ENCODE data around the gene CMTM4.
"Not testable (repeated sequence)": the region's sequence is repeated elsewhere in the genome, so short reads cannot be mapped to it uniquely, and the experiment has no call there.

CMTM4 gene

DNA sequence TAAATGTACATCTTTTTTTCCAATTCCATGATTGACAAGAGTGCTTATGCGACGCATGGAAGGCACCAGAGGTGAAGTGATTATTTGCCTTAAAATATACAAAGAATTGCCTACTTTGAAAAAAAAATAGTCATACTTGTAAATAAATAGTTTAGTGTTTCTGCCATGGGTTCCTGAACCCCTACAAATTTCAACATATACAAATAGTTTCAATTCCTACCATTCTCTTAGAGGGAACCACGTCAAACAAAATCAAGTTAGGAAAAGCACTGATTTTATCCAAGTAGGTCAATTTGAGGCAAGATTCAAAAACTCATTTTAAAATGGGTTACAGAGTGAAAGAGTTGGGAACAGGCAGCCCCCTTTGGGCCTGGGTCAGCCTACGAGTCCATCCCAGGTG is 80.4 kb downstream of the CMTM4 start:
- no peak for DNase-seq (ENCODE audit: low read depth)

DNA sequence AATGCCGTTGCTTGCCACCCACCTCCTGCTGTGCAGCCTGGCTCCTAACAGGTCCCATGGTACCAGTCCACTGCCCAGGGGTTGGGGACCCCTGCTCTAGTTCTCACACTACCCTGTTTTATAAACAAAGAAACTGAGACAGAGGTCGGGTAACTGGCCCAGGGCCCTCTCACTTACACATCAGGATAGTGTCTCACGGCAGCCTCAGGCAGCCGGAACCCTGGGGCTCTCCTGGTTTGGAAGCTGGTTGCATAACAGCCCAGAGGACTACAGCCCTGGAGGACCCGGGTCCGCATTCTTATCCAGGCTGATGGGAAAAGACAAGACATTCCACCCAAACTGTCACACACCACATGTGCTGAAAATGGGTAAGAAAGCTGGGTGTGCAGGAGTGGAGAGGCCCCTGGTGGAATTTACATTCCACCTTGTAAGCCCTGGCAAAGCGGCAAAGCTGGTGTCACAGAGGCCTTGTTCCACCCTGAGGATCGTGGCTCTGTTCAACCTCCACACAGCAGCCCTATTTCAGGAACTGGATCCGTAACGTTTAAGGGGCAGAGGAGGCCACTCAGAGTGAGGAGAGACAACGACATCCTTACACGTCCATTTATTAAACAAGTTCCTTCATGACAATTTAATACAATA is 82.3 kb downstream of the CMTM4 start:
- no peak for DNase-seq (ENCODE audit: low read depth)

DNA sequence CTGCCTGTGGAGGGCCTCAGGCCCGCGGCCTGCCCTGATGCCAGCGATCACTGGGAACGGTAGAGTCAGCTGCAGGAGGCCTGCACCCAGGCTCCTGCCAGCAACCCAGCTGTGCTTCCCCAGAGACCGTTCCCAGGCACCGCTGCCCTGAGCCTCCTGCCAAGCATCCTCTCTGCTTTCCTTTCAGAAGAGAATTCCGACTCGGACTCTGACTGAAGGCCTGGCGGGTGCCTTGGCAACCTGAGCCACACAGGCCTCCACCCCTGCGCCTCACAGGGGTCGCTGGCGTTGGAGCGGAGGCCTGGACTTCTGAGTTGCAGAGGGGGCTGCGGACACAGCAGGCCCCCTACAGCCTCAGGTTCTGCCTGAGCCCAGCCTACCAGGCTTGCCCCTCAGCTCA is 84.1 kb downstream of the CMTM4 start:
- DNase-seq (ENCODE audit: low read depth), result no peak

DNA sequence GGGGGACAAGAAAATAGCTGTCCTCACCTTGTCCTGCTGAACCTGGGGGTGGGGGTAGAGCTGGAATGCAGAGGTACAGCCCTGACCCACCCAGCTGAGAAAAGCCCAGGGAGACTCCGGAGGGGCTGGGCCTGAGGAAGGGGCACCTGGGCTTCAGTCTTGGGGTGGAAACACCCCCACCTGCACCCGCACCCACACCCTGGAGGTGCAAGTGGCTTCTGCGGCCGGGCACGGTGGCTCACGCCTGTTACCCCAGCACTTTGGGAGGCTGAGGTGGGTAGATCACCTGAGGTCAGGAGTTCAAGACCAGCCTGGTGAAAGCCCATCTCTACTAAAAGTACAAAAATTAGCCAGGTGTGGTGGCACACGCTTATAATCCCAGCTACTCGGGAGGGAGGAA is 84.6 kb downstream of the CMTM4 start:
- DNase-seq (ENCODE audit: low read depth), result not testable (repeated sequence)

DNA sequence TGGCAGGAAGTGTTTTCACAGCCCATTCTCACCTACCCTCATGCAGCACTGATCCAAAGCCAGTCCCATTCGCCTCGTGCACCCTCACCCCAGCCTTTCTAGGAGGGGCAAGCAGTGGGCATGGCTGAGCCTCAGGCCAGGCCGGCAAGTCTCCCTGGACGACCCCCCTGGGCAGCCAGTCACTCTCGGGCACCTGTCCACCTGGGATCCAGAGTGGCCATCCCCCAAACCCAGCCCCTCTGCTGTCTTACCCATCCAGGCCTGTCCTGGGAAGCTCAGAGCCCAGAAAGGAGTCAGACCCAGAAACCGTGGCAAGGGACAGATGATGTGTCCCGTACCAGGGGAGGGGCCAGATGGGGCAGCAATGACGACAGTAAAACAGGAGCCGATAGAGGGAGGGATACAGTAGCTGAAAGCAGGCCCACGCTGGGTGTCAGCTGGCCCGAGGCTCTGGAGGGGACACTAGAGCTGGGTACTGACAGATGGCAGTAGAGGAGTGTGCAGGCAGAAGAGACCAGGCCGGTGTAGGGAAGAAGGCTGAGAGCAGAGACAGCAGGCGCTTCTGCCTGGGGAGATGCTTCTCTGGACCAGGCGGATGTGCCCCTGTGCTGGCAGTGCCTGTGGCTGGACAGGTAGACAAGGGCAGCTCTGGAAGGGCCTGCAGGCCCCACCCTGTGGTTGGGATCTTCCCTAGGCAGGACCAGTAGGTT is 86.3 kb downstream of the CMTM4 start:
- no peak for DNase-seq (ENCODE audit: low read depth)

DNA sequence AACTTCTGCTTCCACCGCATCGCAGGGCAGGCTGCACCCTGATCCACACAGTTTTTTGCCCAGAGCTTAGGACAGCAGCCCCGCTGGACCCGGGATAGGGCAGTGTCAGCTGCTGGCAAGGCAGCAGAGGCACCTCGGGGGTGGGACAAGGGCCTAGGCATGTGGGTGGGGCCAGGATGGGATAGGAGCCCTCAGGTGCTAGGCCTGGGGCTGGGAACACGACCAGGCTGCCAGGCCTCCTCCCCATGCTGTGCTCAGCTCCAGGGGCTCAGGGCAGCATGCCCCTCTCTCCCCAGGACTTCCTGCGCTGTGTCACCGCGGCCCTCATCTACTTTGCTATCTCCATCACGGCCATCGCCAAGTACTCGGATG is 87.4 kb downstream of the CMTM4 start:
- no peak for DNase-seq (ENCODE audit: low read depth)

DNA sequence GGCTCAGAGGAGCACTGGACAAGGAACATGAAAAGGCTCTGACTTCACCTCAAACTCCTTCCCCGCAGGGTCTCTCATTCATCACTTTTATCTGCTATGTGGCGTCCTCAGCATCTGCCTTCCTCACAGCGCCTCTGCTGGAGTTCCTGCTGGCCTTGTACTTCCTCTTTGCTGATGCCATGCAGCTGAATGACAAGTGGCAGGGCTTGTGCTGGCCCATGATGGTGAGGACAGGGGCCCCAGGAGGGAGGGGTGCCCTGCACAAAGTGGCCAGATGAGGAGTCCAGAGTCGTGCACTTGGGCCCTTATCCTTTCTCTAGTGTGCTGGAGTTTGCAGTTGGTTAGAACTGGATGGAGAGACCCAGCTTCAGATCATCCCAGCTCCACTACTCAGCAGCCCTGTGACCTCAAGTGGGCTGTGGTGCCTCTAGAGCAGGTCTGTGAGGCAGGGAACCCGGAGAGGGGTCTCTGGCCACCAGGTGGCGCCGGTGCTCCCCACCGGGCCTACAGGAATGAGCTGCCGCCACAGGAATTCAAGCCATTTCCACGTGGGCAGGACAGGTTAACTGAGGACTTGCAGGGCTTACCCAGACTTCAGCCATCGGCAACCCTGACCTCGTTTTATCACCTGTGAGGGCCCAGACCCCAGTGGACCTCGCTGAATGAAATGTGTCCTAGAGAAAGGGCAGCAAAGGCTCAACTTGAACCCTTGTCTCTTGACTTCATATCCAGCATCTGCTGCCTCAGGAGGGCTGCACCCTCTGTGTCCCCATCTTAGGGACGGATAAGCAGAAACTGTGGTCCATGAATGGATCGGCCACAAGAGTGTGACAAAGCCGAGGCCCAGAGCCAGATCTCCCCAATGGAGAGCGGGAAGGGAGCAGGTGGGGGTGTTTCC is 88.1 kb downstream of the CMTM4 start:
- no peak for DNase-seq (ENCODE audit: low read depth)

DNA sequence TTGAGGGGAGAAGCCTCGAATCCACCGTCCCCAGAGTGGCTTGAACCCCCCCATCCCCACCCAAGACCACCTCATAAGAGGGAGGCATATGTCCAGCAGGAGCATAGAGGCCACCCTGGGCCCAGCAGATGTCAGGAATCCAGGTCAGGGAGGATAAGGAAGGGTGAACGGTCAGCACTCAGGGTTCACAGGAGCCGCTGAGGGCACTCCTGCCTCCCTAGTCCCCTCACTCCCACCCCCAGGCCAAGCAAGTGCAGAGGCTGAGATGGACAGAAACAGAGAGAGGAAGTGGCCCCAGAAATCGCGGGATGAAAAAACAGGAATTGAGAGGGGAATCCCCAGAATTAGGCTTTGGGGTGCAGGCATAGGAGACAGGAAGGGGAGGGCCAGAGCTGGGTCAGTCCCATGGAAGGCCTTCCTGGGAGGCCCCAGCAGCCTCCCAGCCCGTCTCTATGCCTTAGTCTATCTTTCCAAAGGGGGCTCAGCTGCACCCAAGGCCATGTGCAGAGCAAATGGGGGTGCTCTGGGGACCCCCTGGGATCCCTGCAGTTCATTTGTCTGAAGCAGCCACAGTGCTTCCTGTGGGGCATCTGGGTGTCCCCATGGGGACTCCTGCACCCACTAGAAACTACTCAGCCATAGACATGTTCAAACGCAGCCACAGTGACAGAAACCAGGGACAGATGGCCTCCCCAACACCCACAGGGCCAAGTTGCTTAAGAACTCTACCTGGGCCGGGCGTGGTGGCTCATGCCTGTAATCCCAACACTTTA is 90.4 kb downstream of the CMTM4 start:
- no peak for DNase-seq (ENCODE audit: low read depth)

DNA sequence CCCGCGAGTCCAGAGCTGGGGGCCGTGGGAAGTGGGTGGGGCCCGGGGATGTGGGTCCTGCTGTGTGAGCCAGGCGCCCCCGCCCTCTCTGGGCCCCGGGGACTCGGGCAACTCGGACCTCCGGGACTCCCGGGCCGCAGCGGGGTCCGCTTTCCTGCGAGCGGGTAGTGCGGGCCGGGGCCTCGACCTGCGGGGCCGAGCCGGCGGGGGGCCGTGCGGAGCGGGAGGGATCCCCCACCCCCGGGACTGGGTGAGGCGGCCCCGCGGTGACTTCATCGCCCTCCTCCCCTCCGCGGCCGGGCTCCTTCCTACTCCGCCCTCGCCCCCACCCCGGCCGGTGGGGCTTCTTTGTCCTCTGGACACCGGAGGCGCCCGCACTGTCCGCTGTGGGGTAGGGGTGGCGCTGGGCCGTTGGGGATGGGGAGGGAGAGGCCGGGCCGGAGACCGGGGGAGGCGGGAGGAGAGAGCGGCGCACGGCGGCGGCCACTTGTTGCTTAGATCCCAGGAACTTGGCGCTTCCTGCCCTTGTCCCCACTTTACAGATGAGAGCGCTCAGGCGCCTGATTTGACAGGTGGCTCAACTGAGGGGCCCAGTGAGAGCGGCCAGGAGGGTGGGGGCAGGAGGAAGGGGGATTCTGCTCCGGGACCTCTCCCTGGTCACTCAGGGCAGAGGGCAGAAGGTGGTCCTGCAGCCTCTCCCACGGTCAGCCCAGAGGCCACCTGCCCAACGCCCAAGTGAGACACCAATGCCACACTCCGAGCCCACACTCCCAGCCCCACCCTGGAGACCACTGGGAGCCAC is 91.2 kb downstream of the CMTM4 start:
- no peak for DNase-seq (ENCODE audit: low read depth)

DNA sequence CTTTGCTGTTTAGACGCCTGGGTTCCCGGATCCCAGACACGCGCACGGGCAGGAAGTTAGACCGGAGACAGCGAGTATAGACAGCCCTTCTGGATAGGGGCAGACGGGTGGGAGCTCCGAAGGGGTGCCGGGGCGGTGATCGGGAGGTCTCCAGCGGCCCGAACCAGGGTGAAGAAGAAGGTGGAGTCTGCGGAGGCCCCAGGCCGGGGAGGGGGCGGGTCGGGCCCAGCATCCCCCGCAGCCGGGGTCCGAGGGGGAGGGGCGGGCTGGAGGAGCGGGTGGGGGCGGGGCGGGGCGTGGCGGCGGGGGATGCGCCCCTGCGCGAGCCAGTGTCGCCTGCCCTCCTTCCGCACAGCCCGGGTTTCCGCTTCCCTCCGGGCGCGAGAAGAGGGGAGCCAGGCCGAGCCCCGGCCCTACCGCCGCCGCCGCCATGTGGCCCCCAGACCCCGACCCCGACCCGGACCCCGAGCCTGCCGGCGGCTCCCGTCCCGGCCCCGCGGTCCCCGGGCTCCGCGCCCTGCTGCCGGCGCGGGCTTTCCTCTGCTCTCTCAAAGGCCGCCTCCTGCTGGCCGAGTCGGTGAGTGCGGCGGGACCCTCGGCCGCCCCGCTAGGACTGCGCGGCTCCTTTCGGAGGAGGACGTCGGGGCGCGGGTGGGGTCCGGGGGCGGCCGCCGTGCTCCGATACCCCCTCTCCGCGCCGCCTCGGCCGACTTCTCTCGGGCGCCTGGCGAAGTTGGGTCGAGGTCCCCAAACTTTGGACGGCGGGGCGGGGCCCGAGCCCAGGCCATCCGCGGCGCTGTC is 92.0 kb downstream of the CMTM4 start, which contains the start of gene CMTM3:
TSS of gene CMTM3 (plus strand) at position 329 of the 801 bp plus-strand sequence. CDS start at position 431, 102 bp downstream.
- no peak for DNase-seq (ENCODE audit: low read depth)

DNA sequence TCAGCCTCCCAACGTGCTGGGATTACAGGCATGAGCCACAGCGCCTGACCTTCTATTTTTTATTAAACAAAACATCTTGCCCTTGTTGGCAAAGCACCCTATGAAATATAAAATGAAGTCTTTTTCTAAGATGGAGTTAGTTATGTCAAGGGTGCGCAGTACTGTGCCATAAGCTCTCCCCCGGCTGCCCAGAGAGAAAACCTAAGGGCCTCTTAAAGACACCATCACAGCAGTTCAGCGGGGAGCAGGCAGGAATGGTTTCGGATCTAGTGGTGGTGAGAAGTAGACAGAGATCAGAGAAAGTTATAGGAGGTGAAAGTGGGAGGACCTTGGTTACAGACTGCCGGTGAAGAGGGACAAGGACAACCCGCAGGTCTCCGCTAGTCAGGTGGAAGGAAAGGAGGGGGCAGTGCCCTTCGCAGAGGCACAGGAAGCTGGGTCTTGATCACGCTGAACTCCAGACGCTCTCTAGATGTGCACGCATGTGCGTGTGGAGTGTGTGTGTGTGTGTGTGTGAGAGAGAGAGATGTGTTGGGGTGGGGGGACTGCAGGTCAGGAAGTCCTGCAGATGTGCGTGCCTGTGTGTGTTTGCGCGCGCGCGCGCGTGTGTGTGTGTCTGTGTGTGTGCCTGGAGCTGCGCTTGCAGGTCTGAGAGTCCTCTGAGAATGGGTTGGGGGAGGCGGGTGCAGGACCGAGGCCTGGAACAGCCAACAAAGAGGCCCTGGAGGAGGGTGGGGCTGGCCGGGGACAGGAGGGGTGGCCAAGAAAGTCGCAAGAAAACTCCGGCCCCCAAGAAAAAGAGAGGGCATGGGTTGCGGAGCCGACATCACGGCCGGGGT is 92.8 kb downstream of the CMTM4 start:
- no peak for DNase-seq (ENCODE audit: low read depth)

DNA sequence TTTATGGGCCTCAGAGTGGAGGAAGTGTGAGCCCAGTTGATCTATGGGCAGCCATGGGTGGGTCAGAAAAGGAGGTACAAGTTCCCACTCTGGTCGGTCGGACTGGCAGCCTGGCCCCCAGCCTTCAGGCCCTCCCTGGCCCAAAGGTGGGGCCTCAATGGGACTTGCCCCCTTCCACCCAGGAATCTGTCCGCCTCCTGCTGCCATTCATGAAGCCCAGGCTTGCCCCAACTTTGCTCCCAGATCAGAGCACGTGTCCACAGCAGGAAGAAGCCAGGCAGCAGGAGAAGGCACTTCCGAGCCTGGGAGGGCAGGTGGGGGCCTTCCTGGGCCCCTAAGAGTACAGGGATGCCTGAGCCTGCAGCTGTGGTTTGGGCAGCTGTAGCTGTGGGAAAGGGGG is 95.1 kb downstream of the CMTM4 start:
- DNase-seq (ENCODE audit: low read depth), result no peak

DNA sequence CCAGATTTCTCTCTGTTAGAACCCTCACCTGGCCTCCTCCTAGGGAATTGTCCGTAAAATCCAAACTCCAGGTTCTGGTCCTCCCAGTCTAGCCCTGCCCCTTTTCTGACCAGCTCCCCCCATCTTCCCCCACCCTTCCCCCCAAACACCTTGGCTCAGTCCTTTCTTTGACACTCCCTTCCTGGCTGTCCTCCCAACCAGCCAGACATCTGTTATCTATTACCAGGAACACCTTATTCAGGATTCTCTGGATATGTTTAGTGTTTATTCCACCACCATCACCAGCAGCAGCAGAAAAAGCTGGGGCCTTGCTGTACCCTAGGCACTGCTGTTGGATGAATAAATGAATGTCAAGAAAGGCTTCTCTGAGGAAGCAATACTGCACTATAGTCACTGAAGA is 96.1 kb downstream of the CMTM4 start:
- no peak for DNase-seq (ENCODE audit: low read depth)

DNA sequence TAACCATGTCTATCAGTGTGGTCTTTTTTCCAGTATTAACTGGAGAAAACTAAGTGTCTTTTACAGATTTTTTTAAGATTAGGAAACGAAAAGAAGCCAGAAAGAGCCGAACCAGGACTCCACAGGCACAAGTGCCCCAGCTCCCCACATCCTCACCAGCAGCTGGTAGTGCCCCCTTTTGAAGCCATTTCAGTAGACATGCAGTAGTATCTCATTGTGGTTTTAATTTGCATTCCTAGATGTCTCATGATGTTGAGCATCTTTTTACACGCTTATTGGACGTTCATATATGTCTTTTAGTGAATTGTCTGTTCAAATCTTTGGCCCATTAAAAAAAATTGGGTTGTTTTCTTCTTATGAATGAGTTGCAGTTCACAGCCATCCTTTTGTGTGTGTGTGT is 96.8 kb downstream of the CMTM4 start:
- no peak for DNase-seq (ENCODE audit: low read depth)

DNA sequence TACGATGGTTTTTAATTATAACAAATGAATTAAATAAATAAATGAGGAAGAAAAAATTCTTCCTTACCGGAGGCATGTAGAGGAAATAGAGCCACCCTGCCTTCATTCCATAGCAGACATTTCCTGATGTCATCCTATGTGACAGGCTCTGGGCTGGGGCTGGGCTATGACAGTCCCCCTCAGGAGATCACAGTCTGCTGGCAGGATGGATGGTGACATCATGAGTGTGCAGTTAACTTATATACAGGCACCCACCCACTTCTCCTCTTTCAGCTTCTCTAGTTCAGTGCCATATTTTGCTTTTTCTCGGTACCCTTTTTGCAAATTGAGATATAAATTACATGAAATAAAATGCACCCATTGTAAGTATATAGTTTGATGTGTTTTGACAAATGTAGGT is 98.4 kb downstream of the CMTM4 start:
- no peak for DNase-seq (ENCODE audit: low read depth)

DNA sequence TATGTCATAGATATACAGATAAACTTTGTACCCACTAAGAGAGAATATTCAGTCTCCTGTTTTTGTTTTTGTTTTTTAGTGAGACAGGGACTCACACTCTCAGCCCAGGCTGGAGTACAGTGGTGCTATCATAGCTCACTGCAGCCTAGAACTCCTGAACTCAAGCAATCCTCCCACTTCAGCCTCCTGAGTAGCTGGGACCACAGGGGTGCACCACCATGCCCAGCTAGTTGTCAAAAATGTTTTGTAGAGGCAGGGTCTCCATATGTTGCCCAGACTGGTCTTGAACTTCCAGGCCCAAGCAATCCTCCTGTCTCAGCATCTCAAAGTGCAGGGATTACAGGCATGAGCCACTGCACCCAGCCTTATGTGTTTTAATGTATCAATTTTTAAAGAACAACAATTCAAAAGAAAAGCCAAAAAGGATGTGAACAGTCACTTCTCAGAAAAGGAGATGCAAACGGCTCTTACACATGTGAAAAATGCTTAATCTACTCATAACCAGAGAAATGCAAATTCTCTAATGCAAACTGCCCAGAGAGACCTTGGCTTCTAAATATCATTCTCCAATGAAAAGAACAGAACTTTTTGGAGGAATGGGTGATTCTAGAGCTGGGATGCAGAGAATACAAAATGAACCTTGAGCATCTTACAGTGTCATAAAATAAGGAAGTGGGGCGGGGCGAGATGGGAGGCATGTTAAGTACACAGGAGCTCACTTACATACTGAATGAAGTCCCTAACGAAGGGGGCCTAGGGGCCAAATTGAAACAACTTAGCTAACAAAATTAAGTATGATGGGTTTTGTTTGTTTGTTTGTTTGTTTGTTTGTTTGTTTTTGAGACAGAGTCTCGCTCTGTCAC is 99.3 kb downstream of the CMTM4 start:
- no peak for DNase-seq (ENCODE audit: low read depth)

DNA sequence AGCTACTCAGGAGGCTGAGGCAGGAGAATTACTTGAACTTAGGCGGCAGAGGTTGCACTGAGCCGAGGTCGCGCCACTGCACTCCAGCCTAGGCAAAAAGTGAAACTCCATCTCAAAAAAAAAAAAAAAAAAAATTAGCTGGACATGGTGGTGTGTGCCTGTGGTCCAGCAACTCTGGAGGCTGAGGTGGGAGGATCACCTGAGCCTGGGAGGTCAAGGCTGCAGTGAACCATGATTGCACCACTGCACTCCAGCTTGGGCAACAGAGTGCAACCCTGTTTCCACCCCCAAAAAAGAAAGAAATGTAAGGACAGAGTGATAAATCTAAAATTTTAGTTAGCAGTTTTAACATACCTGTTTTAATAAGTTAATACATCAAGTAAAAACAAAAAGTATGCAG is 100.0 kb downstream of the CMTM4 start:
- DNase-seq (ENCODE audit: low read depth), result not testable (repeated sequence)

DNA sequence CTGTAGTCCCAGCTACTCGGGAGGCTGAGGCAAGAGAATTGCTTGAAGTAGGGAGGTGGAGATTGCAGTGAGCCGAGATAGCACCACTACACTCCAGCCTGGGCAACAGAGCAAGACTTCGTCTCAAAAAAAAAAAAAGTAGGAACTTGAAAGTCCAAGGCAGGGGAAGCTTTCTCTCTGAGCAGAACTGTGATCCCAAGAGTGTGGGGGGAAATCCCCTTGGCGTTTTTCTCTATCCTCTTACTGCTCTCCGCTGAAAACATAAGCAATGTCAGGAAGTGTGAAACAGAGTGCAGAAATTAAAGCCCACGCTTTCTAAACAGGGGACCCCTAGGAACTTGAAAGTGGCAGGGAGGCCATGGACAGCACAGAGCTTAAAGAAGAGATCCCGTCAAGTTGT is 101.8 kb downstream of the CMTM4 start:
- DNase-seq (ENCODE audit: low read depth), result no peak

DNA sequence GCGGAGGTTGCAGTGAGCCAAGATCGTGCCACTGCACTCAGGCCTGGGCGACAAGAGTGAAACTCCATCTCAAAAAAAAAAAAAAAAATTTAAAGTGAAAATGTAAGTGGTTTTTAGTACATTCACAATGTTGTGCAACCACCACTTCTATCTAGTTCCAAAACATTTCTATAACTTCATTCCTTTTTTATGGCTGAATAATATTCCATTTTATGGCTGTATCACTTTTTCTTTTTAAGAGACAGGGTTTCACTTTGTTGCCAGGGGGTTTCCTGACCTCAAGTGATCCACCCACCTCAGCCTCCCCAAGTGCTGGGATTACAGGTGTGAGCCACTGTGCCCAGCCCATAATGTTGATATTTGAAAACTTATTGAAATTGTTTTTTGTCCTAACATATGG is 103.7 kb downstream of the CMTM4 start:
- no peak for DNase-seq (ENCODE audit: low read depth)
